Keratinocyte (primary cell): ENCODE results near the gene NR6A1. TPM values are rescaled to one million over a fixed set of nuclear protein-coding genes. Genes with fewer than 3 reads are reported as not detected.

Source experiments
- DNase-seq: peaks from one replicate; pipeline ENCODE4 v3.0.0-alpha.2; 2011; ENCODE audit warnings: low read depth, missing footprints, low spot score
- FAIRE-seq: peaks from 2 replicates; lab custom pipeline; 2011; peaks lifted over from hg19 to GRCh38; lab: Jason Lieb, UNC
- H2AFZ ChIP-seq: 2 replicates; pipeline ENCODE4 v1.6.0; 2012; ENCODE audit warnings: low read length, control low read depth, inconsistent platforms; ENCODE audit not compliant: control insufficient read depth
- H3K27ac ChIP-seq: 2 replicates; pipeline ENCODE4 v1.5.1; 2011; ENCODE audit warnings: low read length; ENCODE audit not compliant: control insufficient read depth, insufficient read depth
- H3K27me3 ChIP-seq: 3 replicates; pipeline ENCODE4 v1.6.0; 2011; ENCODE audit warnings: low read length; ENCODE audit not compliant: control insufficient read depth, insufficient read depth; ENCODE audit errors: extremely low read depth
- H3K36me3 ChIP-seq, 2 experiments: 2 replicates in 1 of 2; 3 replicates in 1 of 2; pipeline ENCODE4 v1.5.1; 2011; ENCODE audit warnings: low read length in 2 of 2, mild to moderate bottlenecking in 1 of 2; ENCODE audit not compliant: control insufficient read depth in 2 of 2, insufficient read depth in 2 of 2; ENCODE audit errors: extremely low read depth in 1 of 2
- H3K4me1 ChIP-seq: 3 replicates; pipeline ENCODE4 v1.5.1; 2011; ENCODE audit warnings: low read length; ENCODE audit not compliant: control insufficient read depth, insufficient read depth; ENCODE audit errors: extremely low read depth
- H3K4me2 ChIP-seq: 3 replicates; pipeline ENCODE4 v1.6.0; 2011; ENCODE audit warnings: low read depth, low read length; ENCODE audit not compliant: control insufficient read depth, insufficient read depth; ENCODE audit errors: extremely low read depth
- H3K4me3 ChIP-seq, 3 experiments: fragments of 200-600 bp in 1 of 3; sonication (generic) in 1 of 3; 2 replicates in 2 of 3; 3 replicates in 1 of 3; pipeline ENCODE4 v1.5.1; 2011 to 2016; ENCODE audit warnings: low read length in 3 of 3, mild to moderate bottlenecking in 3 of 3, control low read depth in 2 of 3, inconsistent platforms in 1 of 3, low read depth in 1 of 3, mixed read lengths in 1 of 3, mixed run types in 1 of 3, moderate library complexity in 1 of 3; ENCODE audit not compliant: control insufficient read depth in 2 of 3, insufficient read depth in 2 of 3; ENCODE audit errors: extremely low read depth in 1 of 3
- H3K79me2 ChIP-seq: 2 replicates; pipeline ENCODE4 v1.6.0; 2012; ENCODE audit warnings: low read length; ENCODE audit not compliant: control insufficient read depth, insufficient read depth
- H3K9ac ChIP-seq: 3 replicates; pipeline ENCODE4 v1.6.0; 2011; ENCODE audit warnings: low read length; ENCODE audit not compliant: control insufficient read depth, insufficient read depth; ENCODE audit errors: extremely low read depth
- H3K9me1 ChIP-seq: 3 replicates; pipeline ENCODE4 v1.6.0; 2011; ENCODE audit warnings: low read length; ENCODE audit not compliant: control insufficient read depth, insufficient read depth; ENCODE audit errors: extremely low read depth
- H3K9me3 ChIP-seq: 2 replicates; pipeline ENCODE4 v1.5.1; 2012; ENCODE audit warnings: low read depth, low read length; ENCODE audit not compliant: control insufficient read depth
- H4K20me1 ChIP-seq: 3 replicates; pipeline ENCODE4 v1.6.0; 2011; ENCODE audit warnings: low read length; ENCODE audit not compliant: control insufficient read depth, insufficient read depth; ENCODE audit errors: extremely low read depth
- CTCF ChIP-seq, 3 experiments: IDR thresholded peaks in 1 of 3; conservative IDR thresholded peaks in 1 of 3; optimal IDR thresholded peaks in 1 of 3; 2 replicates in 2 of 3; 3 replicates in 1 of 3; pipeline versions ENCODE3 to v1.5.1; 2011; ENCODE audit warnings: low read length in 3 of 3, mild to moderate bottlenecking in 3 of 3, moderate library complexity in 2 of 3, control low read depth in 1 of 3, inconsistent platforms in 1 of 3; ENCODE audit not compliant: insufficient read depth in 2 of 3; ENCODE audit errors: extremely low read depth in 1 of 3
- EZH2 ChIP-seq: IDR thresholded peaks from one replicate; pipeline ENCODE4 v1.6.1; 2012; ENCODE audit warnings: inconsistent platforms, mild to moderate bottlenecking, low read length, moderate library complexity
- dilution Hi-C: fragments of 300-500 bp; cut with MboI; formaldehyde crosslinking; loops from one replicate; pipeline ENCODE4 v1.7.0; 2020; ENCODE audit warnings: low sequenced_read_pairs; ENCODE audit not compliant: extremely low pct_ligation_motif_present
- polyA plus RNA-seq, 5 experiments: library from polyadenylated mRNA; depleted of rRNA in 3 of 5; stranded (reverse) in 3 of 5; stranded (forward) in 1 of 5; unstranded in 1 of 5; fragments of >200 nt; gene quantifications; 1 replicate in 1 of 5; 2 replicates in 3 of 5; 3 replicates in 1 of 5; pipeline versions ENCODE4 v1.2.1 to v1.2.3, GENCODE V29; 2011 to 2012; ENCODE audit warnings: missing spikeins in 2 of 5, low read depth in 1 of 5, low replicate concordance in 1 of 5

The NR6A1 gene
- polyA plus RNA-seq, 1 donor (not counting 4 experiments of a cell fraction or from before 2014, with no cell fraction given), result 1.8 TPM

GRCh38 chr9:124599121-124599795 lies 171.9 kb downstream of the NR6A1 start:
- no peaks in the 10 kb centered on the region for H3K9me3 ChIP-seq
- FAIRE-seq, result no peak

GRCh38 chr9:124598048-124598447 lies 173.1 kb downstream of the NR6A1 start:
- DNase-seq (no peak), FAIRE-seq (no peak)
- no peak for TF ChIP-seq CTCF (optimal IDR thresholded peaks at IDR 0.05 in 1 of 3, IDR thresholded peaks at IDR 0.05 in 1 of 3, conservative IDR thresholded peaks at IDR 0.05 in 1 of 3; ENCODE audit: extremely low read depth in 1 of 3, insufficient read depth in 2 of 3, low read length in 3 of 3)
- TF ChIP-seq EZH2, result no peak
- dilution Hi-C loops, result no loop called here
- Histone ChIP-seq H3K27ac (no peak overlapping the region), H3K36me3 (no peaks in the 10 kb centered on the region), H3K4me2 (no peak overlapping the region), H2AFZ (no peak overlapping the region), H3K9me1 (no peaks in the 10 kb centered on the region), H4K20me1 (no peaks in the 10 kb centered on the region), H3K4me3 (no peak overlapping the region), H3K9me3 (no peaks in the 10 kb centered on the region), H3K4me1 (peaks cover 12% of the 10 kb centered on the region), H3K9ac (no peak overlapping the region), H3K79me2 (no peaks in the 10 kb centered on the region), H3K27me3 (no peaks in the 10 kb centered on the region)

More at GRCh38 chr9:124599121-124599795, 171.9 kb downstream of the NR6A1 start:
- TF ChIP-seq EZH2 (no peak), CTCF (optimal IDR thresholded peaks at IDR 0.05 in 1 of 3, IDR thresholded peaks at IDR 0.05 in 1 of 3, conservative IDR thresholded peaks at IDR 0.05 in 1 of 3; ENCODE audit: extremely low read depth in 1 of 3, insufficient read depth in 2 of 3, low read length in 3 of 3) (no peak)
- no peaks in the 10 kb centered on the region for H4K20me1 ChIP-seq
- no peak overlapping the region for H3K9ac ChIP-seq
- no peaks in the 10 kb centered on the region for H3K27me3 ChIP-seq
- dilution Hi-C loops, result no loop called here
- no peak for DNase-seq
- H2AFZ ChIP-seq, result no peak overlapping the region
- H3K4me2 ChIP-seq, result no peak overlapping the region
- H3K9me1 ChIP-seq, result no peaks in the 10 kb centered on the region
- H3K36me3 ChIP-seq, result no peaks in the 10 kb centered on the region
- H3K27ac ChIP-seq, result no peak overlapping the region
- H3K4me1 ChIP-seq, result peaks cover 14% of the 10 kb centered on the region
- H3K4me3 ChIP-seq, result no peak overlapping the region
- no peaks in the 10 kb centered on the region for H3K79me2 ChIP-seq
